Measurements from ENCODE around the gene NUDT7.

DNA sequence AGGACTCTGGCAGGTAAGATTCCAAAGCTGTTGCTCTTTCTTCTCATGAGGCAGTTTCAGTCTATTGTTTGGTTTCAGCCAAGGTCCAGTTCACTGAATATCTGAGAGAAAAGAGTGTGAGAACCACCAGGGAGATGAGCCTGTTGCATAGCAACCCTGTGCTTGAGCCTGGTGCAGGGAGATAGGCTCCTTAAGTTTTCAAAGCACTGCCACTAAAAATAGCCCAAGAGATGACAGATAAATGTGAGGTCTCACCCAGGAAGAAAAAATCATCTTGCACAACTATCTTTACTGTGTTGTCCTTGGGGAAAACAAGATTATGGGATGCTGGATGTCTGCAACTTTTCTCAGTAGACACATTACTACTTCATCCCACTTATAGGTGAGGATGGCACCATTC lies 26.2 kb upstream of the NUDT7 start:
- TF ChIP-seq POLR2AphosphoS5 (IDR thresholded peaks at IDR 0.05) = no peak
- TF ChIP-seq, protein P1, sequence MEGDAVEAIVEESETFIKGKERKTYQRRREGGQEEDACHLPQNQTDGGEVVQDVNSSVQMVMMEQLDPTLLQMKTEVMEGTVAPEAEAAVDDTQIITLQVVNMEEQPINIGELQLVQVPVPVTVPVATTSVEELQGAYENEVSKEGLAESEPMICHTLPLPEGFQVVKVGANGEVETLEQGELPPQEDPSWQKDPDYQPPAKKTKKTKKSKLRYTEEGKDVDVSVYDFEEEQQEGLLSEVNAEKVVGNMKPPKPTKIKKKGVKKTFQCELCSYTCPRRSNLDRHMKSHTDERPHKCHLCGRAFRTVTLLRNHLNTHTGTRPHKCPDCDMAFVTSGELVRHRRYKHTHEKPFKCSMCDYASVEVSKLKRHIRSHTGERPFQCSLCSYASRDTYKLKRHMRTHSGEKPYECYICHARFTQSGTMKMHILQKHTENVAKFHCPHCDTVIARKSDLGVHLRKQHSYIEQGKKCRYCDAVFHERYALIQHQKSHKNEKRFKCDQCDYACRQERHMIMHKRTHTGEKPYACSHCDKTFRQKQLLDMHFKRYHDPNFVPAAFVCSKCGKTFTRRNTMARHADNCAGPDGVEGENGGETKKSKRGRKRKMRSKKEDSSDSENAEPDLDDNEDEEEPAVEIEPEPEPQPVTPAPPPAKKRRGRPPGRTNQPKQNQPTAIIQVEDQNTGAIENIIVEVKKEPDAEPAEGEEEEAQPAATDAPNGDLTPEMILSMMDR (IDR thresholded peaks at IDR 0.05) = no peak
- no peak for TF ChIP-seq POLR2A (IDR thresholded peaks at IDR 0.05; ENCODE audit: low read depth)

All from esophagus muscularis mucosa (tissue), 3 donors.